ENCODE results near the gene NUAK2.

The NUAK2 gene

DNA sequence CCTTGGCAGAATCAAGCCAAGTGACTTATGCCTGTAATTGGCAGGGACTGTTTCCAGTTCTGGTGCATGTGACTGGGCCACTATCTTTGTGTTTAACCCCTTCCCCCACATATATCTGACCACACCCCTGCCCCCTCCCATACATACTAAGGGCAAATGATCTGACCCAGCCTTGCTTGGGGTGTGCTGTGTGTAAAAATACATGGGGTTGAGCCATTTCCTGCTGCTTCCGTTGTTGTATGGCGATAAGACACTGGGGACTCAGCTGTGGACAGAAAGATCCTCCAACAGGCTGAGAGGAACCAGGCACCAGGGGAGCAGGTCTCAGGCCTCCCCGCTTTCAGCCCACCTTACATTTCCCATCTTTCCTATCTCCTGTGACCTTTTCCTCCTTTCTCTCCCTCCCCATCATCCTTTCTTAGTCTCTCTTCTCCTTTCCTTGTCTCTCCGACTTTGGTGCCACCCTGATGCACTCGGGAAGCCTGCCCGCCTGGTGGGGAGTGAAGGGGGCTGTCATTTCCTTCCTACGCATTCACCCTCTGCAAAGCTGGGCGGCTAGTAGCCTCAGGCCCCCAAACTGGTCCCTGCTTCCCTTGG, 54.1 kb downstream of the NUAK2 start:
- in situ Hi-C loops (cut with HindIII; ENCODE audit: low pct_unique_long_range_greater_than_20kb, low sequenced_read_pairs), result no loop called here
- DNase-seq (ENCODE audit: low read depth in 1 of 2, low spot score in 1 of 2), result no peak
- no peak for TF ChIP-seq JUND (IDR thresholded peaks at IDR 0.05; ENCODE audit: low read depth)

- in situ Hi-C loops (cut with HindIII; ENCODE audit: low pct_unique_long_range_greater_than_20kb, low sequenced_read_pairs), result no loop called here
- DNase-seq (ENCODE audit: low read depth in 1 of 2, low spot score in 1 of 2), result no peak
- TF ChIP-seq JUND (IDR thresholded peaks at IDR 0.05; ENCODE audit: low read depth), result no peak
Measured at GRCh38 chr1:205266611-205267305, 54.8 kb downstream of the NUAK2 start.

DNA sequence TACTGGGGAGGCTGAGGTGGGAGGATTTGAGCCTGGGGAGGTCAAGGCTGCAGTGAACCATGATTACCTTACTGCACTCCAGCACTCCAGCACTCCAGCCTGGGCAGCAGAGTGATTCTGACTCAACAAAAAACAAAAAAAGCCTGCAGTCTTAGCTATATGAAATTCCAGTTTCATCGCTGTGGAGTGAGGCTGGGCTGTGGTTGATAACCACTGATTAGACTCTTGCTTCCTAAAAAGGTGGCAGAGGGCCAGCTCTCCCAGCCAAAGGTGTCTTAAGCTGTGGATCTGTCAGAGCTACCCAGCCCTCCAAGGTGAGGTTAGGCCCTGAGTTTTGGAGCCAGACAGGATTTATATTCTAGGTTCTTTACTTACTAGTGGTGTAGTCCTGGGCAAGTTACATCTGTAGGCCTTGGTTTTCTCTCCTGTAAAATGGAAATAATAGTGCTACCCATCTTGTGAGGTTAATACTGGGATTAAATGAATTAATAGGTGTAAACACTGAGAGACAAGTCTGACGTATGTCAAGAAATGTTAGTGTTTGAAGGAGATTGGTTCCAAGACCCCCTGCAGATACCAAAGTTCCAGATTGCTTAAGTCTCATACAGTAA, 57.9 kb downstream of the NUAK2 start:
- in situ Hi-C loops (cut with HindIII; ENCODE audit: low pct_unique_long_range_greater_than_20kb, low sequenced_read_pairs), result no loop called here
- no peak for TF ChIP-seq JUND (IDR thresholded peaks at IDR 0.05; ENCODE audit: low read depth)
- no peak for DNase-seq (ENCODE audit: low read depth in 1 of 2, low spot score in 1 of 2)

- DNase-seq (ENCODE audit: low read depth in 1 of 2, low spot score in 1 of 2), result no peak
- no peak for TF ChIP-seq JUND (IDR thresholded peaks at IDR 0.05; ENCODE audit: low read depth)
- in situ Hi-C loops (cut with HindIII; ENCODE audit: low pct_unique_long_range_greater_than_20kb, low sequenced_read_pairs), result no loop called here
Measured at GRCh38 chr1:205262731-205263171, 58.8 kb downstream of the NUAK2 start.

DNA sequence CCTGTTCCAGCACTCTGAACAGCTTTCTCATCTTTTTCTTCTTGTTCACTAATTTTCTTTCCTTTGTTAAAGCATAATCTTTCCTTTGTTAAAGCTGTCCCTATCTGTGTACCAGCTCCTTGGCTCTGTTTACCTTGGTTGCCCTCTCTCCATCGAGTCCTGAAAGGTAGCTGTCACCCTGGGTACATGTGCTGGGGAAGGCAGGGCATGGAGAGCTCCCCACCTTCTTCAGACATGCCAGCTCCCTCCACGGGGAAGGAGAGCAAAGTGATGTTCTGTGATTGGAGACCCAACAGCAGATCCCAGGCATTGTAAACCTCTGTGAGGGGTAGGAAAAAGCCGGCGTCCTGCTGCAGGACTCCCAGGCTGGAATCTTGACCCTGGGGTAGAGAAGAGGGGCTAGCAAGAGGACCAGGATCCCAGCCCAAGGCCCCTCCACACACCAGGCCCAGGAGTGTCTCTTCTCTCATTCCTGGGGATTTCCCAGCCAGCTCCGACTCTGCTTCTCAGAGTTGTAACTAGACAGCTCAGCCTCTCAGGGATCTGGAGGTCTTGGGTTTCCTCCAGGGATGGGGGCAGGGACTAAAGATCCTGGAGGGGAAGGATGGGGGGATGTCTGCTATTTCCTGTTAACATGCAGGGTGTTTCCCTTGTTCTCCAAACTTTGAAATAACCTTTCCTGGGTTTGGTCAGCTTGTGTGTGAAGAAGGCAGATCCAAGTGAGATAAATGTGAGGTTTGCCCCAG, 59.4 kb downstream of the NUAK2 start:
- in situ Hi-C loops (cut with HindIII; ENCODE audit: low pct_unique_long_range_greater_than_20kb, low sequenced_read_pairs), result no loop called here
- DNase-seq (ENCODE audit: low read depth in 1 of 2, low spot score in 1 of 2), result no peak
- no peak for TF ChIP-seq JUND (IDR thresholded peaks at IDR 0.05; ENCODE audit: low read depth)

GRCh38 chr1:205260948-205261732, 60.4 kb downstream of the NUAK2 start:
- in situ Hi-C loops (cut with HindIII; ENCODE audit: low pct_unique_long_range_greater_than_20kb, low sequenced_read_pairs), result no loop called here
- no peak for TF ChIP-seq JUND (IDR thresholded peaks at IDR 0.05; ENCODE audit: low read depth)
- no peak for DNase-seq (ENCODE audit: low read depth in 1 of 2, low spot score in 1 of 2)

DNA sequence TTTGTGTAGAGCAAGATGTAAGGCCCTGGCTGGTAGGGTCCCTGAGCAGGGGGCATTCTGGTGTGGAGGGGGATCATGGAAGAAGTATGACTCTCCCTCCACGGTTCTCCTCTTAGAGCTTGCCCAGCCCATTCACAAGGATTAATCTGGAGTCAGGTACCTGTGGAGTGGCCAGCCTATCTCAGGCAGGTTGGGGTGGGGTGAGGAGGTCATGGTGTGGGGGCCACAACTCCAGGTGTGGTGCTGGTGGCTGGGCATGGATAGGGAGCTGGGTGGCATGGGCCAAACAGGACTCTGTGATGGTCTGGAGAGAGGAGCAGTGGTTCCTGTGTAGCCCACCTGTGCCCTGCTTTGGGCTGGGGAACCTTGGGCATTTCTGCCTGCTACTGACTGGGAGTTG, 61.5 kb downstream of the NUAK2 start:
- DNase-seq (ENCODE audit: low read depth in 1 of 2, low spot score in 1 of 2), result no peak
- in situ Hi-C loops (cut with HindIII; ENCODE audit: low pct_unique_long_range_greater_than_20kb, low sequenced_read_pairs), result no loop called here
- TF ChIP-seq JUND (IDR thresholded peaks at IDR 0.05; ENCODE audit: low read depth), result no peak

- DNase-seq (ENCODE audit: low read depth in 1 of 2, low spot score in 1 of 2), result no peak
- TF ChIP-seq JUND (IDR thresholded peaks at IDR 0.05; ENCODE audit: low read depth), result no peak
- in situ Hi-C loops (cut with HindIII; ENCODE audit: low pct_unique_long_range_greater_than_20kb, low sequenced_read_pairs), result no loop called here
Measured at GRCh38 chr1:205259324-205259832, 62.2 kb downstream of the NUAK2 start.

GRCh38 chr1:205258719-205259118, 62.8 kb downstream of the NUAK2 start:
- no peak for DNase-seq (ENCODE audit: low read depth in 1 of 2, low spot score in 1 of 2)
- in situ Hi-C loops (cut with HindIII; ENCODE audit: low pct_unique_long_range_greater_than_20kb, low sequenced_read_pairs), result no loop called here

DNA sequence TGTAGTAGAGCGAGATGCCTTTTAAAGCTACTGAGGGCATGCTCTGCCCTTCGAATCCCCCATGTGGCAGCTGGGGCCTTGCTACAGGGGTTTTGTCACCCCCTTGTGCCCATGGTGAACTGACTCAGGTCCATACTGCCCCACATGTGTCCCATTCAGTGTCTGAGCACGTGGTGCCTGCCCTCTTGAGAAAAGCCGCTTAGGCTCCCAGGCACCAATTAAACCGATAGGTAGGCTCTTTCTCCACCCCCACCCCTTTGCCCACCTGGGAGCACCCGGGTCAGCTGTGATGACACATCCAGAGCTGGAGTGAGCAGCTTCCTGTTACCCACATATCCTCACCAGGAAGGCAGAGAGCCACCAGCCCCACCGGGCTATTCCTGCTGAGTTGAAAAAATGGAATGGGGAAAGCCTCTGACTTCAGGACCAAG, 63.3 kb downstream of the NUAK2 start:
- no peak for TF ChIP-seq JUND (IDR thresholded peaks at IDR 0.05; ENCODE audit: low read depth)
- in situ Hi-C loops (cut with HindIII; ENCODE audit: low pct_unique_long_range_greater_than_20kb, low sequenced_read_pairs), result no loop called here
- DNase-seq (ENCODE audit: low read depth in 1 of 2, low spot score in 1 of 2), result no peak

More at GRCh38 chr1:205258719-205259118, 62.8 kb downstream of the NUAK2 start:
- no peak for TF ChIP-seq JUND (IDR thresholded peaks at IDR 0.05; ENCODE audit: low read depth)

GRCh38 chr1:205257735-205258134, 63.8 kb downstream of the NUAK2 start:
- no peak for TF ChIP-seq JUND (IDR thresholded peaks at IDR 0.05; ENCODE audit: low read depth)
- DNase-seq (ENCODE audit: low read depth in 1 of 2, low spot score in 1 of 2), result no peak
- in situ Hi-C loops (cut with HindIII; ENCODE audit: low pct_unique_long_range_greater_than_20kb, low sequenced_read_pairs), result no loop called here

Measured in T47D (cell line).